ENCODE results near the gene MTA1.

MTA1 gene

DNA sequence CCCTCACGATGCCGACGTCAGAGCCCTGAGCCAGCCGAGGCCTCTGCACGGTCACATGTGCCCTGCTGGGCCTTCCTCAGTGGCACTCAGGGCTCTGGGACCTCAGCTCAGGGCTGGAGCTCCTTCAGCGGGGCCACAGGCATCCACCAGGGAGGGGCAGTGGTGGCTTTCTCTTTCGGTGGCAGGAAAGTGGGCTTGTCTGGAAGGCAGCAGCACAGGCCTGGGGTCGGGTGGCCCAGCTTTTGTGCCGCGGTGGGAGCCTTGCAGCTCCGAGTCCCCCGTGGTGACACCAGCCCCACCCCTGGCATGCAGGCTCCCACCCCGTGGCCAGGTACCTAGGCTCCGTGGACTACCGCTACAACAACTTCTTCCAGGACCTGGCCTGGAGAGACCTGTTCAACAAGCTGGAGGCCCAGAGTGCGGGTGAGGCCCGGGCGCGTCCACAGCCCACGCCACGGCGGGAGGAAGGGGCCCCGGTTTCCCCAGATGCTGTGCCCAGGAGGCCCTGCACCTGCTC, 35.5 kb upstream of the MTA1 start:
- Histone ChIP-seq H3K4me2 (ENCODE audit: low read depth, low read length, poor library complexity, severe bottlenecking) (no peak overlapping the region), H3K9me3 (ENCODE audit: insufficient read depth, low read length) (no peaks in the 10 kb centered on the region), H3K36me3 (ENCODE audit: low read length) (no peaks in the 10 kb centered on the region), H3K79me2 (ENCODE audit: insufficient read depth, low read length) (no peaks in the 10 kb centered on the region), H4K20me1 (ENCODE audit: low read depth, low read length) (no peaks in the 10 kb centered on the region), H3K27me3 (ENCODE audit: low read length) (no peaks in the 10 kb centered on the region), H3K27ac (ENCODE audit: low read depth, low read length) (no peak overlapping the region), H3F3A (ENCODE audit: insufficient read depth) (no peaks in the 10 kb centered on the region), H3K9ac (ENCODE audit: low read length) (no peak overlapping the region), H2AFZ (ENCODE audit: low read depth, low read length, severe bottlenecking) (no peak overlapping the region), H3K4me3 (ENCODE audit: insufficient read depth, low read length, poor library complexity, severe bottlenecking) (no peak overlapping the region), H3K9me2 (replicated peaks; ENCODE audit: insufficient read depth, low read length) (no peaks in the 10 kb centered on the region)
- TF ChIP-seq EZH2phosphoT487 (conservative IDR thresholded peaks at IDR 0.05; ENCODE audit: low read length), result no peak
- TF ChIP-seq, protein P1, sequence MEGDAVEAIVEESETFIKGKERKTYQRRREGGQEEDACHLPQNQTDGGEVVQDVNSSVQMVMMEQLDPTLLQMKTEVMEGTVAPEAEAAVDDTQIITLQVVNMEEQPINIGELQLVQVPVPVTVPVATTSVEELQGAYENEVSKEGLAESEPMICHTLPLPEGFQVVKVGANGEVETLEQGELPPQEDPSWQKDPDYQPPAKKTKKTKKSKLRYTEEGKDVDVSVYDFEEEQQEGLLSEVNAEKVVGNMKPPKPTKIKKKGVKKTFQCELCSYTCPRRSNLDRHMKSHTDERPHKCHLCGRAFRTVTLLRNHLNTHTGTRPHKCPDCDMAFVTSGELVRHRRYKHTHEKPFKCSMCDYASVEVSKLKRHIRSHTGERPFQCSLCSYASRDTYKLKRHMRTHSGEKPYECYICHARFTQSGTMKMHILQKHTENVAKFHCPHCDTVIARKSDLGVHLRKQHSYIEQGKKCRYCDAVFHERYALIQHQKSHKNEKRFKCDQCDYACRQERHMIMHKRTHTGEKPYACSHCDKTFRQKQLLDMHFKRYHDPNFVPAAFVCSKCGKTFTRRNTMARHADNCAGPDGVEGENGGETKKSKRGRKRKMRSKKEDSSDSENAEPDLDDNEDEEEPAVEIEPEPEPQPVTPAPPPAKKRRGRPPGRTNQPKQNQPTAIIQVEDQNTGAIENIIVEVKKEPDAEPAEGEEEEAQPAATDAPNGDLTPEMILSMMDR (IDR thresholded peaks at IDR 0.05; ENCODE audit: insufficient read depth, low read length, poor library complexity, severe bottlenecking), result no peak

DNA sequence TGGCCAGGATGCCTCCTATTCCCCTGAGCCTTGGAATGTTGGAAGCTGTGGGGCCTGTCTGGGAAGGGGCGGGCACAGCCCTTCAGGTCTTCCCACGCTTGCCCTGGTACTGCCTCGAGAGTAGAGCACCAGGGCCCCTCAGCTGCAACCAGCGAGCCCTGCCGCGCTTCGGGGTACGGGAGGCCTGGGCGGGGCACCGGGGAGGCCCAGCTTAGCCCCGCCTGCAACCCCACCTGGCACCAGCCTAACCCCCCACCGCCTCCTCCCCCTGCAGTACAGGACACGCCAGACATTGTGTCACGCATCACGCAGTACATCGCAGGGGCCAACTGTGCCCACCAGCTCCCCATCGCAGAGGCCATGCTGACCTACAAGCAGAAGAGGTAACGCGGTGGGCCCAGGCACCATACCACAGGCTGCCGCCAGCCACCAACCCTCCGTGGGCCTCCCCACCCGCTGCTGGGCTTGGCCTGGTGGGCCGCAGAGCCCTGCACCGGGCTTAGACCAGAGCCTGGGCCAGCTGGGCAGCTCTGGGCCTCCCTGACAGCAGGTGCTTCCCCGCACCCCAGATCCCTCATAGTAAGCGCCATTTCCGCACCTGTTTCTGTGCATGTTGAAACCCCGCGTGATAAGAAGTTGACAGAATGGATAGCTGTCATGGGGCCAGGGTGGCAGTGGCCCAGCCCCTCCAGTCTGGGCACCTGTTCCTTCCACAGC, 34.9 kb upstream of the MTA1 start:
- H3K36me3 ChIP-seq (ENCODE audit: low read length), result no peaks in the 10 kb centered on the region
- H3K9ac ChIP-seq (ENCODE audit: low read length), result no peak overlapping the region
- no peaks in the 10 kb centered on the region for H3K27me3 ChIP-seq (ENCODE audit: low read length)
- H3K4me3 ChIP-seq (ENCODE audit: insufficient read depth, low read length, poor library complexity, severe bottlenecking), result no peak overlapping the region
- TF ChIP-seq, protein P1 (IDR thresholded peaks at IDR 0.05; ENCODE audit: insufficient read depth, low read length, poor library complexity, severe bottlenecking), result no peak
- TF ChIP-seq EZH2phosphoT487 (conservative IDR thresholded peaks at IDR 0.05; ENCODE audit: low read length), result no peak
- H4K20me1 ChIP-seq (ENCODE audit: low read depth, low read length), result no peaks in the 10 kb centered on the region
- no peaks in the 10 kb centered on the region for H3K9me2 ChIP-seq (replicated peaks; ENCODE audit: insufficient read depth, low read length)
- H3K27ac ChIP-seq (ENCODE audit: low read depth, low read length), result no peak overlapping the region
- H3K9me3 ChIP-seq (ENCODE audit: insufficient read depth, low read length), result no peaks in the 10 kb centered on the region
- no peak overlapping the region for H2AFZ ChIP-seq (ENCODE audit: low read depth, low read length, severe bottlenecking)
- no peaks in the 10 kb centered on the region for H3K79me2 ChIP-seq (ENCODE audit: insufficient read depth, low read length)
- H3K4me2 ChIP-seq (ENCODE audit: low read depth, low read length, poor library complexity, severe bottlenecking), result no peak overlapping the region
- no peaks in the 10 kb centered on the region for H3F3A ChIP-seq (ENCODE audit: insufficient read depth)

DNA sequence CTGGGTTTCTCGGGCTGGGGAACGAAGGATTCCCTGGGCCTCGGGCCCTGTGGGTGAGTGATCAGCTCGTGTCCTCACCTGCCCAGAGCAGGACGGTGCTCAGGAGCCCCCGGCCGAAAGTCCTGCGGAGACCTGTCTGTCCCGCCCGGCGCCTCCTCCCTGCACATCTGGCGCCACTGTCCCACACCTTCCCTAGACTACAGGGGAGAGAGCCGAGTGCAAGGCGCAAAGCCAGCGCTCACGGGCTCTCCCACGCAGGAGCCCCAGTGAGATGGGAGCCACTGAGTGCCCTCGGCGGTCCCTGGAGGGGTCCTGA, 34.3 kb upstream of the MTA1 start:
- no peak overlapping the region for H3K27ac ChIP-seq (ENCODE audit: low read depth, low read length)
- H3K9me3 ChIP-seq (ENCODE audit: insufficient read depth, low read length), result no peaks in the 10 kb centered on the region
- no peak for TF ChIP-seq EZH2phosphoT487 (conservative IDR thresholded peaks at IDR 0.05; ENCODE audit: low read length)
- TF ChIP-seq, protein P1 (IDR thresholded peaks at IDR 0.05; ENCODE audit: insufficient read depth, low read length, poor library complexity, severe bottlenecking), result no peak
- no peaks in the 10 kb centered on the region for H3F3A ChIP-seq (ENCODE audit: insufficient read depth)
- no peaks in the 10 kb centered on the region for H3K36me3 ChIP-seq (ENCODE audit: low read length)
- H3K4me2 ChIP-seq (ENCODE audit: low read depth, low read length, poor library complexity, severe bottlenecking), result no peak overlapping the region
- no peak overlapping the region for H3K4me3 ChIP-seq (ENCODE audit: insufficient read depth, low read length, poor library complexity, severe bottlenecking)
- no peak overlapping the region for H3K9ac ChIP-seq (ENCODE audit: low read length)
- no peaks in the 10 kb centered on the region for H3K79me2 ChIP-seq (ENCODE audit: insufficient read depth, low read length)
- H2AFZ ChIP-seq (ENCODE audit: low read depth, low read length, severe bottlenecking), result no peak overlapping the region
- H3K9me2 ChIP-seq (replicated peaks; ENCODE audit: insufficient read depth, low read length), result no peaks in the 10 kb centered on the region
- no peaks in the 10 kb centered on the region for H4K20me1 ChIP-seq (ENCODE audit: low read depth, low read length)
- no peaks in the 10 kb centered on the region for H3K27me3 ChIP-seq (ENCODE audit: low read length)

Measured in SU-DHL-6 (cell line).